Breast epithelium (tissue), 3 donors: Measurements from ENCODE around the gene INTS1.

Experiments used
- CTCF ChIP-seq, 3 donors: fragments of 450-650 bp; IDR thresholded peaks; one replicate each; pipeline ENCODE4 v1.5.1; 2016 to 2017; ENCODE audit warnings: antibody characterized with exemption in 3 of 3, mild to moderate bottlenecking in 3 of 3, moderate library complexity in 3 of 3
- POLR2AphosphoS5 ChIP-seq, 3 donors: sonication (generic); formaldehyde crosslinking; IDR thresholded peaks; one replicate each; pipeline ENCODE4 v1.6.1; 2017; ENCODE audit warnings: antibody characterized with exemption in 3 of 3

GRCh38 chr7:1486571-1486970, 17.6 kb downstream of the INTS1 start:
- no peak for TF ChIP-seq CTCF (IDR thresholded peaks at IDR 0.05)
- TF ChIP-seq POLR2AphosphoS5 (IDR thresholded peaks at IDR 0.05) = no peak
